ENCODE results near the gene WDR59.
"Not testable (repeated sequence)": the region's sequence is repeated elsewhere in the genome, so short reads cannot be mapped to it uniquely, and the experiment has no call there.

Gene WDR59

DNA sequence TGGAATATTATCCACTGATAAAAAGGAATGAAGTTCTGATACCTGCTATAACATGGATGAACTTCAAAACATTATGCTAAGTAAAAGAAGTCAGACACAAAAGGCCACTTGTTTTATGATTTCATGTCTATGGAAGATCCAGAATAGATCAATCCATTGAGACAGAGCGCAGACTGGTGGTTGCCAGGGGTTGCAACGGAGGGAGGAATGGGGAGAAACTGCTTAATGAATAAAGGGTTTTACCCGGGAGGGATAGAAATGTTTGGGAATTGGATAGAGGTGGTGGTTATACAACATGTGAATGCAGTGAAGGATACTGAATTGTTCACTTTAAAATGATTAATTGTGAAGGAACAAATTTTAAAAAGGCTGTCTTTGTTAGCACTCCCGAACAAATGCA, 30.2 kb downstream of the WDR59 start:
- no peak for DNase-seq

DNA sequence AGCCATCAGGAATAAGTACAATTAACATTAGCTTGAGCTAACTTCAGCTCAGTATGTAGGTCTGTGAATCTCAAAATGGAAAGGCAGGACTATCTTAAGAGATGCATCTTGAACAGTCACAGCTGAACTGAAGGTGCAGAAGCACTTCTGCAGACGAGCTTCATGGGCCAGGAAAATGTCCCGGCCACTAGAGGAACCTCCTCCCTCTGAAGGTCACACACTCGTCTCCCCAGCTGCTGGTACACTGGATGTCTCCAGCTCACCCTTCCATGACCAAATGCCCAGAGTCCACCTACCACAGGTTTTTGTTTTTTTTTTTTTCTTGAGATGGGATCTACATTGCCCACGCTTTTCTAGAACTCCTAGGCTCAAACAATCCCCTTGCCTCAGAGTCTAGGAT, 33.2 kb downstream of the WDR59 start:
- DNase-seq: no peak

DNA sequence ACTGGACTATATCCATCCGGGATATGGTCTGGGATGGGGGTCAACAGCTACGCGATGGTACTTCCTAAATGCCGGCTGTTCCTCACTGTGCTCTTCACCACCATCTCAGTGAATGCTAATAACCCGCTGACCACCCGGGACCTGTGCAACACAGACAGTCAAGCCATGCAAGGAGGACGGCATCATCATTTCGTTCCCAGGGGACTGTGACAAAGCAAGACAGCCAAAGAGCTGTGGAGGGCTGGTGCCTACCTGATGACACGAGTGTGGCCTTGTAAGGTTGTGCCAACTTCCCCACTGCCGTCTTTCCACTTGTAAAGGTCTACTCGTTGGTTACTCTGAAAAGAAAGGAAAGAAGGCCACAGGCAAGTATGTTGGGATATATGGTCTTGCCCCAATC, 33.7 kb downstream of the WDR59 start:
- no peak for DNase-seq

DNA sequence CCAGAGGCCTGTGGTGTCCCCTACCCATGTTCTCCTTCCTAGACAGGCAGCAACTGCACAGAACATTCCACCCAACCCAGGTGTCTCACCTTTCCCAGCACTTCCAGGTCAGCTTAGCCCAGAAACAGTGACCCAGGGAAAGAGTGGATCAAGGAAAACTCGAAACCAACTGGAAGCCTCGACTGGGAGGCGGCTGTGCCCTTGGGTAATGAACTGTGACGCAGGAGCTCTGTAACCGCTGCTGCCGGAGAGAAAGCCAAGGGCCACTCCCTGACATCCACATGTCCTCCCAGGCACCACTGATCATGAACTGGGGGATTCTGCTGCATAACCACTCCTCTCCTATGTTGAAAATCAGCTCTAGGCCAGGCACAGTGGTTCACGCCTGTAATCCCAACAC, 34.4 kb downstream of the WDR59 start:
- no peak for DNase-seq

DNA sequence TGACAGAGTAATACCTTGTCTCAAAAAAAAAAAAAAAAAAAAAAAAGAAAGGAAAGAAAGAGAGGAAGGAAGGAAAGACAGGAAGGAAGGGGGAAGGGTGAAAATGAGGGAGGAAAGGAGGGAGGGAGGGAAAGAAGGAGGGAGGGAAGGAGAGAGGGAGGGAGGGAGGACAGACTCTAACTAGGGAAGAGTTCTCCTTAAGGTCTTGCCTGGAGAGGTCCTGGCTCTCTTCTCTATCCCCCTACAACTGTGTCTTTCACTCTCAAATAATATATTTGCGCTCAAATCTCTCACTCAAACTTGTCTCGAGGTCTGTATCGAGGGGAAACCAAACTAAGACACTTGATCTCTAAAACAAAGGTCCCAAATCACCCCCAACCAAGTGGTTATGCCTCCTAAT, 35.6 kb downstream of the WDR59 start:
- DNase-seq: no peak

DNA sequence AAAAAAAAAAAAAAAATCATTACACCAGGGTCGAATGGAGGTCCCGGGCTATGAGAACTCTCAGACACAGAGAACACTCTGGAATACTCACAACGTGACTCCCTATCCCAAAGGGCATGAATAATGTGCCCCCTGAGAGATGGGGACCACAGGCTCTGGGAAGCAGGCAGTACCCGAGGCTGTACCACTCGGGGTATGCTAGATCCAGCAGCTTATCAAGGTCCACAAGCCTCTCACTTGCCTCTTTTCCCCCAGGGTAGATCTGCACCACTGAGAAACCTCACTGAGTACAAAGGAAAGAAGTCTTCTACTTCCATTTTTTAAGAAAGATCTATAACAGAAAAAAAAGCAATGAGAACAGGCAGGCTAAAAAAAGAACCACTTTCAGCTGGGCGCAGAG, 40.5 kb downstream of the WDR59 start:
- DNase-seq: no peak

DNA sequence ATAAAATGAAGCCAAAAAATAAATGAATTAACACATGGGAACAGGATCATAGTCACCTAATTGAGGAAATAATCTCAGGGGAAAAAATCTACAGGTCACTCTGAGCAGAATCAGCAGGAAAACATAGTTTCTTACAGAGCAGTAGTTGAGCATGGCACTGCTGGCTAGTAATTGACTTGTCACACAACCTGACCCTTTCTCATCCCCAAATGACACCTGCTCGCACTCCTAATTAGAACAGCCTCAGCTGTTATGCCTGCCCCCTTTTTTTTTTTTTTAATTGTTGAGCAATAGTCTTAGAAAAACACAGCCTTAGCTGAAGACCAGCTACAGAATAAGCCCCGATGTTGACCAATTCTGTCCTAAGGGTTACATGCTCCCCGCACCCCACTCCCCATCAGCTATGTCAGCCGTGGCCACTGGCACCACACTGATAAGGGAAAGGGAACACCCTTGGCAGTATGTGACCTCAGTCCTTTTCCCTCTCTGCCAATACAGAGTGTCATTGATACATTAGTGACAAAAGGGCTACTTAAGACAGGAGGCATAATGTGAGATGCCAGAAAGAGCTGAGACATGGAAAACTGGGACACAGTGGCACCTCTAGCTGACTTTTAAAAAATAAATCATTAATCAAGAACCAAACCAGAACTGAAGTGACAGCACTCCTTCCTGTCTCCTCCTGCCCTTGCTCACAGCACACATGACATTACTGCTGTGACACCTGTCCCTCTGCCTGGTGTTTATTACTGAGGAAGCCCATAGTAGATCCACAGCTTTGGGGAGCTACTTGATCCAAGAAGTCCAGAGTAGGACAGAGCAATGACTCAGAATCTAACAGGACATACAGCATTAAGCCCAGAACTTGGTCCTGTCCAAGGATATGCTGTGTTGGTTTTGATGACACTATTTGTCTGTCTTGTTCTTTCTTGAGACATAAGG, 41.7 kb downstream of the WDR59 start:
- DNase-seq: no peak

DNA sequence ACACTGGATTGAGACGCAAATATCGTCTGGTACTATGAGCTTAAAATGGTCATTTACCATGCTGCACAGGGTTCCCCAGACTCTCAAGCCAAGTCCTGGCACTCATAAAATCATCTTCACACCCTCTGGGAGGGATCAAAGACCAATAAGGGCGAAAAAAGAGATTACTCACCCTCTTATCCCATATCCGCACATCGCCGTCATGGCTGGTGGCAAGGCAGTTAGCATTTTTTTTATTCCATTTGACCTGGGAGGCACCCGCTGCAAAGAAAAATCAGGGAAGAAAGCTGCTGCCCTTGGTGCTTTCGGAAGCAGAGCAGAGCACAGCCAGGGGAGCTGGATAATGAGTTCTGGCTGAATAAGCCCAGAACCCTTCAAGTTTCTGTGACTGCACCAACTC, 42.4 kb downstream of the WDR59 start:
- DNase-seq: no peak

DNA sequence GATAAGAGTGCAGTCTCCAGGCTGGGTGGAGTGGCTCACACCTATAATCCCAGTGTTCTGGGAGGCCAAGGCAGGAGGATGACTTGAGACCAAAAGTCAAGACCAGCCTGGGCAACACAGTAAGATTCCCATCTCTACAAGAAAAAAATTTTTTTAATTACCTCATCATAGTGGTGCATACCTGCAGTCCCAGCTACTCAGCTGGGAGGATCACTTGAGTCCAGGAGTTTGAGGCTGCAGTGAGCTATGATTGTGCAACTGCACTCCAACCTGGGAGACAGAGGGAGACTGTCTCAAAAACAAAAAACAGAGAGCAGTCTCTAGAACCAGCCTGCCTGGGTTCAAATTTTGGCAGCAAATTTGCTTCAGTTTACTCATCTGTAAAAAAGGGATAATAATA, 45.2 kb downstream of the WDR59 start:
- no peak for DNase-seq

DNA sequence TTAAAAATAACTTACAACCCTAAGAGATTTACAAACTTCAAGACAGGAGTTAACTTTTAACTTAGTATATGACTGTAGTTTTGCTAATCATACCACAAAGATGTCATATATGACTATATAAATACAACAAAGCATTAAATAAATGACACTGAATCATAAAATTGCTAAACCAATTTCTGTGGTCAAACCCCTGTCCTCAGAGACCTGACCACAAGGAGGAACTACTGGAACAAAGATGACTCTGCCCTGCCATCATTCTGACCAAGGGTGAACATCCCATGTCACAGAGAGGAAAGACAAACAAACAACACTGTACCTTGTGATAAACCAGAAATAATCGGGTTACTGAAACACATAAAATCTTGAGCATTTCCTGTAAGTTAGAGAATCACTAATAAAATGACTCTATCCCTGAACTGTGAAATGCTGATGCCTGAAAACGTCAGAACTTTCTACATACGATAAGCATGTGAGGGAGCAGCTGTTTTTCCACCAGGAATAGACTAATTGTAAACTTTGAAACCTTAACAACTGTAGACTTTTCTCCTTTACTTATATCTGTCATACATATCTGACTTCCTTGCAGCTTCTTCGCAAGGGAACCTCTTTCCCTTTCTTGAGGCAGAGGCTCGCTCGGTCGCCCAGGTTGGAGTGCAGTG, 47.9 kb downstream of the WDR59 start:
- no peak for DNase-seq

DNA sequence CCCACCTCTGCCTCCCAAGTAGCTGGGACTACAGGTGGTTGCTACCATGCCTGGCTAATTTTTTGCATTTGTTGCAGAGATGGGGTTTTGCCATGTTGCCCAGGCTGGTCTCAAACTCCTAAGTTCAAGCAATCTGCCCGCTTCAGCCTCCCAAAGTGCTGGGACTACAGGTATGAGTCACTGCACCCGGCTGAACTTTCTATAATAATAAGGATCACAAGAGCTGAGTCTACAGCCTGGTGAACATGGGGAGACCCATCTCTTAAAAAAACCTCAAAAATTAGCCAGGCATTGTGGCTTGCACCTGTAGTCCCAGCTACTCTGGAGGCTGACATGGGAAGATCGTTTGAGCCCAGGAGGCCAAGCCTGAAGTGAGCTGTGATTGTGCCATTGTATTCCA, 53.5 kb downstream of the WDR59 start:
- DNase-seq: no peak

DNA sequence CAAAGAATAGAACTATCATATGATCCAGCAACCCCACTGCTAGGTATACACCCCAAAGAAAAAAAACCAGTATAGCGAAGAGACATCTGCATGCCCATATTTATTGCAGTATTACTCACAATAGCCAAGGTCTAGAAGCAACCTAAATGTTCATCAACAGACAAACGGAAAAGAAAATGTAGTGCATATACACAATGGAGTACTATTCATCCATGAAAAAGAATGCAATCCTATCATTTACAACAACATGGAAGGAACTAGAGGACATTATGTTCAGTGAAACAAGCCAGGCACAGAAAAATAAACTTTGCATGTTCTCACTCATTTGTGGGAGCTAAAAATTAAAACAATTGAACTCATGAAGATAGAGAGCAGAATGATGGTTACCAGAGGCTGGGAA, 55.3 kb downstream of the WDR59 start:
- no peak for DNase-seq

DNA sequence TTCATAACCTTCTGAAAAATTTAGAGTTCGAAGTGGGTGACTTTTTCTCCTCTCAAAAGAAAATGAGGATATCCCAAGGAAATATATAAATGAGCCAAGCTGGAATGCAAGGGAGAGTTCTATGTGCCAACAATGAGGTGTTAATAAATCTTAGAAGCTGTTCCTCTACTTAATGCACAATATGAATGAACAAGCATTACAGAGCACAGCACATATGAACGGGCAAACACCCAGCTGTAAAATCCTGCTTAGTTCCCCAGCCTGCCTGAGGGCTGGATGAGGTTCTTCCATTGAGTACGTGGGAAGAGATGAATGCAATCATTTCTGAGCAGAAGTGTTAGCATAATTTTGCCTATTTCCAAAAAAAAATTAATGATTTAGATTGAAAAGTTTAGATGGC, 58.1 kb downstream of the WDR59 start:
- no peak for DNase-seq

DNA sequence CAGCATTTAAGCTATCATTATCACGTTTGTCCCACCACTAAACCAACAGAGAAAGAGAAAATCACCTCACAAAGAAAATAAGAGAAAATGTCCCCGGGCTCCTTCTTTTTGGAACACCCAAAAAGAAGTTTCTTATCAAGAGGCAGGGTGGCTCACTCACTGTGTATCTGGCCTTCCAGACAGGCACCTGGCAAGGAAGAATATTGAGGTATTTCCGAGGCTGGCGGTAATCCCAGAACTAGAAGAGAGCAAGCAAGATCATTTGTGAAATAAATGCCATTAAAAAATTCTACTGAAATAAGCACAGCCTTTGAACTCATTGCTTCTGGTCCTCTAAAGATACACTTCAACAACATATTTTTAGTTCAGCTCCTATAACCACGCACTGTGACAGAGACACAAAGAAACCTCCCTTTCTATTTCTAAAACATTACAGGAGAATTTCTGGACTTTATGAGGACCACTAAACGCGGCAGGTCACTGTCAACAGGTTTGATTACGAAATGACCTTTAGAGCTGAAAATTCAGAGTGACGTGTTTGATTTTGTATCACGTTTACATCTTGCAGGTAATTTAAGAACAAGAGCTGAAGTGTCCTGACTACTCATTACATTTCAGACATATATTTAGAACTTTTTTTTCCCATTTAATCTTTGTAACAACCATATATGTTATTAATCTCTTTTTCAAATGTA, 61.0 kb downstream of the WDR59 start:
- DNase-seq: no peak

DNA sequence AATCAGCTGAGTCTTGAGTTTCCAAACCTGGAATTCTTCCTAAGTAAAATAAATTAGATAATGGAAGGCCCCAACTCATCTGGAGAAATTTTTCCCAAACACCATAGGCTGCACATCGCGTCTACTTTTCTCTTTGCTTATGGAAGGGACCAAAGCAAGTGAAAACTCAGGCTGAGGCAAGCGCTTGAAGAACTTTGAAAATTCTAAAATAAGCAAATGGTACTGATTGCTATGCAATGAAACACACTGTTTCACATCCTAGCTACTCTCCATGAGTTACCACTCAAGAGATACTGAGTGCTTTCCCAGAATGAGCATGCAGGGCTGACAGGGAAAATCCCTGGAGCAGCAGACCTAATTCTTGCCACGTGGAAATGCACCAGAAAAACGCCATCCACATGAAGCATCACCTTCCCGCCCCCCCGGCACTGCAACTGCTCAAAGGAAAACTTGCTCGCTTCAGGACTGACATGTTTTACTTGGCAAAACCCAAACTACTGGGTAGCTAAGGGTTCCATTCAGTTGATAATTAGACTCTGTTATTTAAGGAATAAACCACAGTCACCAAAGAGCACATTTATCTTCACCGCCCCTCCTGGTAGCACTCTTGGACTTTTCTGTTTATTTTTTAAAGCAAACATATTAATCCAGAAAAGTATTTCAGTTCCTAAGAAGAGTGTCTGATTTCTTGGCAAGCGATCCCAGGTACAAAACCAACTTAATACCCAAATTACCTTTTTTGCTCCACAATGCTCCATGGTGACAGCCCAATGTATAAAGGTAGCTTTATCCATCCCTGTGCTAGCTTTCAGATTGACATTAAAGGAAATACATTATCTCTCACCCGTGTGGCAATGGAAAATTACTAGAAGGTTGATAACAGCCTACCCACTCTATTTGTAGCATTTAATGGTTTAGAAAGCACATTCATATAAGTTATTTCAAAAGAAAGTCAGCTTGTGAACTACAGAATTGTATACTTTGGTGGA, 62.5 kb downstream of the WDR59 start:
- DNase-seq: no peak

DNA sequence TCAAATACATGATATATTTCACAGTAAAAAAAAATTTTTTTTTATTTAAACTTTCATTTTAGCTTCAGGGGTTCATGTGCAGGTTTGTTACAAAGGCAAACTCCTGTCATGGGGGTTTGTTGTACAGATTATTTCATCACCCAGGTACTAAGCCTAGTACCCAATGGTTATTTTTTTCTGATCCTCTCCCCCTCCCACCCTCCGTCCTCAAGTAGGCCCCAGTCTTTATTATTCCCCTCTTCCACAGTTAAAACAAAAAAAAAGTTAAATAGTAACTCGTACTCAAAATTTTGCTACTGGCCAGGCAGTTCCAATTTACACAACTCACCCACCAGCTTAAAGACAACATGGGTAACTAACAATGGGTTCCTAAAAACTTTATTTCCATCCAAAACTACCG, 63.9 kb downstream of the WDR59 start:
- no peak for DNase-seq

DNA sequence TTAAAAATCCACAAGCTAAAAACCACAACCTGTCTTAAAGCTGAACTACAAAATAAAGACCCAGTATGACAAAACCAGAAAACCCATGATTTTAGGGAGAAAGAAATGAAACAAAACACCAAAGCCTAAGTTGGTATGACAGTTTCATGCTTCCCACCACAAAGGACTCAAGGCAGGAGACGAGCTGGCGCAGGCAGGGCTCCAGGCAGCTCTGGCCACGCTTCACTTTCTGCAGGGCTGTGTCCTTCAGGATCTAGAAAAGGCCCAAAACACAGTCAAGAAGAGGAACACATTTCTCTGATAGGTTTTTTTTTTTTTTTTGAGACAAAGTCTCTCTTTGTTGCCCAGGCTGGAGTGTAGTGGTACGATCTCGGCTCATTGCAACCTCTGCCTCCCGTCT, 75.3 kb downstream of the WDR59 start:
- DNase-seq: no peak

DNA sequence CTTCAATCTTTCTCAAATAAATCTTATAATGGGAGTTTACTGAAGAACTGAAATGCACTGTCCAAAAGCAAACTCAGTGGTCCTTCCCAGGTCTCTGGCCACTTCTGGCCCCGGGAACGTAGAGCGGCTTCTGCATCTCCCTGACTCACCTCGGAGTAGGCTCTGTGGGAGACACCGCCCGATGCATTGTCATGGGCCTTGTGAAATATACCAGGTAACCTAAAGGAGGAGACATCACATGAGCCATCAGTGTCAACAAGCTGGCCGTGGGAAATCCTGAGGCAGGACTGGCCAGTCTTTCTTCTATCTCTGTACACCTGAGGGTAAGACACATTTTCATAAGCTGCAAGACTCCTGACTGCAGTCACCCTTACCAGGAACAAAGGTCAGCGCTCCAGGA, 76.2 kb downstream of the WDR59 start:
- DNase-seq: not testable (repeated sequence)

DNA sequence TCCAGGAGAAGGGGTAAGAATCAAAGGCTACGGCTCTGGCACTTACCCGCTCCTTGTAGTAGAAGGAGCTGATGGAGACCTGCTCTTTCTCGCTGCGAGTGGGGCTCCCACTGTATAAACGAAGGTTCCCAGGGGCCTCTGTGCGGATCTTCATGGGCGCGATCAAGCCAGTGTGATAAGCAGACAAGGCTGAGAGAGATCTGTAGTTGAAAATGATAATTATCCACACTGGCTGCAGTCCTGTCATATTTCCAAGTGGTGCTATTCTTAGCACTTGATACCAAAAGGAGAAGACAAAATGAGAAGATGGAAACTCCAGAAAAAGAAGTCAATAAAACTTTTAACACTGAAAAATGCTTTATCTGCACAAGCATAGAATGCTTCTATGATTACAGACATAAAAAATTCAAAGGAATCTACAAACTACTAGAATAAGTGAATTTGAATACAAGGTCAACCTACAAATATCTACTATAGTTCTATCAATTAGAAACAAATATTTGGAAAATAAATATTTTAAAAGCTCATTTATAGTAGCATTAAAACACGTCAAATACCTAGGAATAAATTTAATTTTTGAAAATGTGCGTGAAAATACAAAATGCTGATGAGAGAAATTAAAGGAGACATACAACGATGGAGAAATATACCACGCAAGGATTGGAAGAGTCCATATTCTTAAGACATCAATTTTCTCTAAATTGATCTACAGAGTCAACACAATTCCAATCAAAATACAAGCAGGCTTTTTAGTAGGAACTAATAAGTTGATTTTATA, 80.8 kb downstream of the WDR59 start:
- DNase-seq: no peak

DNA sequence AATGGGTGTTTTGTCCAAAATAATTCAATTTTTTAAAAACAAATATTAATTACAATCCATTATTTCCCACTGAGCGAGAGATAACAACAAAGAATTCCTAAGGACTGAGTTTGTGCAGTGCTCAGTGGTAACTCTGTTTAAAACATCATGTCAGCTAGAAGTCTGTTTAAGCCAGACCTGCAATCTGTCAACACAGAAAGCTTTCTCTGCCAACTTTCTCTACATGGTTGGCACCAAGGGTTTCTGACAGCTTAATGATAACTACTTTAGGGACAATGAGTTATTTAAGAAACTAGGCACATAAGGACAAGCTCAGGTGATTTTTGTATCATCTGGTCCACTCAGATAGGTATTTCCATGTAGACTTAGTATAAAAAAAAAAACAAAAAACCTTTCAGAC, 81.8 kb downstream of the WDR59 start:
- no peak for DNase-seq

DNA sequence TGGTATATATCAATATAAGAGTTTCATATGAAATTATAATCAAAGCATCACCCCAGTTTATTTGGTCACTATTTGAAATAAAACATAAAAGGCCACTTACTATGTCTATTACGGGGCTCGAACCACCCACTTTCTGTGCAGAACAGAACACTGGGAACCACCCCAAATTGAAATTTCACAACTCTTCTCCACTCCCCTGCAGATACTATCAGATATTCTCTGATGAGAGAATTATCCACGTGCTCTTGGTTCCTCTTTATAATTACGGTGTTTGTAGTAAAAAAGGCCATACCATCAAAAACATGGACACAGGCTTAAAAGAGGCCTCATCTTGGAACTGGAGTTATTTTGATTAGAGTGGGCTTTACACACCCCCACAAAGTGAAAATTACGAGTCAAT, 82.8 kb downstream of the WDR59 start:
- DNase-seq: no peak

DNA sequence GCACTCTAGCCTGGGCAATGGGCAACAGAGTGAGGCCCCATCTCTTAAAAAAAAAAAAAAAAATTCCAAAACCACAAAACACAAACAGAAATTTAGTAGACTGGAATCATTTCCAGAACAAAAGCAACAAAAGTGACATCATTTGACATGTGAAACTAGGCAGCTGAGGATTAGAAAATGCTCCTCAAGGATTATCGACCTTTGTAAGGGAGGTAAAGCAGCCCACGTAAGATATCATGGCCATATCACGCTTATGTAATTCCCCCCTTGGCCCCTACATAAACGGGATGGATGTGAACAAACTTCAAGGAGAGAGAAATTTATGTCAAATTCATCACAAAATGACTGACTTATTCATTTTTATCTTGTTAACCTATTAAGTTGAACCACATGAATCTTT, 83.3 kb downstream of the WDR59 start:
- DNase-seq: no peak

Data from NCI-H187 treated with DMSO at 0.1 percent for 48 hours (cell line).